K562 (cell line): ENCODE data around the gene ABCA4. TPM values are rescaled to one million over a fixed set of nuclear protein-coding genes. Genes with fewer than 3 reads are reported as not detected.

Experiments
- ATAC-seq: fragments of 200-7000 bp; cut with Tn5 transposase; 3 replicates; pipeline ENCODE4 v1.9.1; 2020; ENCODE audit warnings: moderate library complexity
- BruUV-seq: library from RNA; stranded (reverse); fragments of 400-500 nt; replicated peaks from 2 replicates; lab custom pipeline; 2021; lab: Mats Ljungman, UMichigan
- CTCF ChIA-PET: fragments of 300-600 bp; formaldehyde crosslinking; extraction: SDS; loops from one replicate; lab custom pipeline; 2021; ENCODE audit warnings: low intra/inter-chr PET ratio; lab: Yijun Ruan, JAX
- POLR2A ChIA-PET: fragments of 300-600, 350-650 bp; sonication (Branson Sonifier 250); formaldehyde crosslinking; extraction: SDS; loops from one replicate; lab custom pipeline; 2021; ENCODE audit warnings: antibody characterized with exemption, inconsistent platforms; lab: Yijun Ruan, JAX
- DNase-seq, 4 experiments: peaks; one replicate each; pipeline versions ENCODE4 v3.0.0 to v3.0.0-alpha.2; 2011 to 2018; ENCODE audit warnings: low spot score in 3 of 4, mixed read lengths in 3 of 4; ENCODE audit errors: extremely low read depth in 1 of 4
- FAIRE-seq: peaks from 2 replicates; lab custom pipeline; 2011; peaks lifted over from hg19 to GRCh38; lab: Jason Lieb, UNC
- H2AFZ ChIP-seq: 2 replicates; pipeline ENCODE4 v1.6.0; 2011; ENCODE audit warnings: low read depth, low read length, control low read depth, inconsistent platforms
- H3K27ac ChIP-seq: fragments of 200-600 bp; 3 replicates; pipeline ENCODE4 v1.8.0; 2011; ENCODE audit warnings: low read depth, mild to moderate bottlenecking, control low read depth, inconsistent platforms, low read length, moderate library complexity, mixed read lengths; ENCODE audit errors: extremely low read depth
- H3K27me3 ChIP-seq, 2 experiments: fragments of 300-600 bp in 1 of 2; 2 replicates in 1 of 2; 3 replicates in 1 of 2; pipeline versions ENCODE4 v1.6.0 to v1.8.0; 2011; ENCODE audit warnings: inconsistent platforms in 2 of 2, low read length in 2 of 2, mild to moderate bottlenecking in 1 of 2, mixed read lengths in 1 of 2, moderate library complexity in 1 of 2; ENCODE audit not compliant: control insufficient read depth in 2 of 2, insufficient read depth in 2 of 2
- H3K36me3 ChIP-seq: fragments of 300-600 bp; 3 replicates; pipeline ENCODE4 v1.8.0; 2011; ENCODE audit warnings: mild to moderate bottlenecking, low read length, inconsistent platforms; ENCODE audit not compliant: control insufficient read depth, insufficient read depth
- H3K4me1 ChIP-seq, 2 experiments: fragments of 200-600 bp in 1 of 2; replicated peaks in 1 of 2; 2 replicates in 1 of 2; 3 replicates in 1 of 2; pipeline versions ENCODE4 v1.5.1 to v1.8.0; 2011; ENCODE audit warnings: inconsistent platforms in 2 of 2, low read length in 2 of 2, mild to moderate bottlenecking in 1 of 2, mixed read lengths in 1 of 2, moderate library complexity in 1 of 2; ENCODE audit not compliant: control insufficient read depth in 2 of 2, insufficient read depth in 2 of 2
- H3K4me2 ChIP-seq: 2 replicates; pipeline ENCODE4 v1.6.1; 2011; ENCODE audit warnings: low read length, control low read depth, inconsistent platforms, mixed read lengths; ENCODE audit not compliant: insufficient read depth
- H3K4me3 ChIP-seq: fragments of 200-600 bp; sonication (generic), shearing (Covaris generic); 2 replicates; pipeline ENCODE4 v1.5.1; 2016; ENCODE audit warnings: control low read depth, inconsistent platforms
- H3K79me2 ChIP-seq: fragments of 200-600 bp; 3 replicates; pipeline ENCODE4 v1.8.0; 2011; ENCODE audit warnings: low read length, inconsistent platforms; ENCODE audit not compliant: control insufficient read depth, insufficient read depth
- H3K9ac ChIP-seq, 2 experiments: 2 replicates each; pipeline versions ENCODE4 v1.6.0 to v1.6.1; 2011; ENCODE audit warnings: low read depth in 2 of 2, low read length in 2 of 2, control low read depth in 1 of 2, inconsistent platforms in 1 of 2, mild to moderate bottlenecking in 1 of 2, mixed read lengths in 1 of 2; ENCODE audit not compliant: insufficient read depth in 1 of 2
- H3K9me1 ChIP-seq: one replicate; pipeline ENCODE4 v1.6.0; 2011; ENCODE audit warnings: inconsistent platforms, mild to moderate bottlenecking, low read length, moderate library complexity; ENCODE audit not compliant: control insufficient read depth, insufficient read depth
- H3K9me3 ChIP-seq: replicated peaks from 2 replicates; pipeline ENCODE4 v1.5.1; 2011; ENCODE audit warnings: low read depth, low read length, inconsistent platforms; ENCODE audit not compliant: control insufficient read depth, insufficient read depth
- H4K20me1 ChIP-seq: replicated peaks from 2 replicates; pipeline ENCODE4 v1.6.1; 2011; ENCODE audit warnings: low read length, inconsistent platforms, mixed read lengths; ENCODE audit not compliant: control insufficient read depth, insufficient read depth
- BRF1 ChIP-seq: IDR thresholded peaks from 3 replicates; pipeline ENCODE4 v1.6.1; 2011; ENCODE audit warnings: borderline replicate concordance, mild to moderate bottlenecking; ENCODE audit not compliant: insufficient read length; ENCODE audit errors: extremely low read depth
- EP300 ChIP-seq: IDR thresholded peaks from 2 replicates; pipeline ENCODE4 v1.6.1; 2012; ENCODE audit warnings: low read length, improper control_type of control experiment
- HNRNPUL1 ChIP-seq: fragments of 200-400 bp; formaldehyde crosslinking; IDR thresholded peaks from 2 replicates; pipeline ENCODE4 v1.6.1; 2017; ENCODE audit warnings: low read length
- KLF10 ChIP-seq: fragments of 250-450 bp; sonication (Bioruptor Pico); IDR thresholded peaks from 2 replicates; pipeline ENCODE4 v1.6.1; 2021; ENCODE audit warnings: matching md5 sums
- NCOA2 ChIP-seq, 2 experiments: fragments of 450-650 bp; IDR thresholded peaks; 2 replicates each; pipeline ENCODE4 v1.6.1; 2018; ENCODE audit warnings: mild to moderate bottlenecking in 2 of 2, moderate library complexity in 1 of 2; ENCODE audit not compliant: partially characterized antibody in 2 of 2
- PTRF ChIP-seq: fragments of 450-650 bp; IDR thresholded peaks from 2 replicates; pipeline ENCODE4 v1.6.1; 2016; ENCODE audit warnings: mild to moderate bottlenecking, missing genetic modification characterization, missing compliant biosample characterization
- RBBP5 ChIP-seq: fragments of 200-600 bp; sonication (generic); IDR thresholded peaks from 2 replicates; pipeline ENCODE4 v1.6.1; 2012; ENCODE audit warnings: borderline replicate concordance, mild to moderate bottlenecking, low read length, control low read depth, inconsistent platforms; ENCODE audit not compliant: insufficient read depth, poor library complexity, severe bottlenecking
- RBM15 ChIP-seq: fragments of 200-400 bp; formaldehyde crosslinking; IDR thresholded peaks from 2 replicates; pipeline ENCODE4 v1.6.1; 2018; ENCODE audit warnings: mild to moderate bottlenecking, low read length, moderate library complexity; ENCODE audit not compliant: insufficient read depth
- SREBF2 ChIP-seq: sonication (generic); formaldehyde crosslinking; IDR thresholded peaks from 2 replicates; pipeline ENCODE4 v1.4.0; 2020; ENCODE audit warnings: mild to moderate bottlenecking, missing genetic modification reagents
- TAF1 ChIP-seq: IDR thresholded peaks from 2 replicates; pipeline ENCODE4 v1.6.1; 2011; ENCODE audit warnings: mild to moderate bottlenecking, low read length, moderate library complexity; ENCODE audit not compliant: insufficient read depth, control insufficient read depth, severe bottlenecking; ENCODE audit errors: extremely low read depth
- THRAP3 ChIP-seq: fragments of 450-650 bp; IDR thresholded peaks from 2 replicates; pipeline ENCODE4 v1.6.1; 2016; ENCODE audit warnings: mild to moderate bottlenecking, inconsistent platforms, borderline replicate concordance
- TSC22D4 ChIP-seq: fragments of 450-650 bp; IDR thresholded peaks from 2 replicates; pipeline ENCODE4 v1.6.1; 2016; ENCODE audit warnings: missing genetic modification characterization, missing biosample characterization, control low read depth
- ZNF785 ChIP-seq: fragments of 250-450 bp; sonication (Bioruptor Pico); IDR thresholded peaks from 2 replicates; pipeline ENCODE4 v1.4.0; 2020; ENCODE audit warnings: mild to moderate bottlenecking
- WGBS: fragments of 100-300 bp; shearing (Covaris generic); methylation state at CpG from one replicate; pipeline ENCODE4 v1.1.6; 2016; ENCODE audit warnings: low coverage, mixed read lengths; ENCODE audit not compliant: insufficient coverage; ENCODE audit errors: missing lambda C conversion rate; 5-methylcytosine and 5-hydroxymethylcytosine counted together
- in situ Hi-C: fragments of 300-500 bp; cut with MboI; formaldehyde crosslinking; loops from 4 replicates; pipeline ENCODE4 v1.15.0; 2018; ENCODE audit warnings: inconsistent platforms, mixed read lengths
- intact Hi-C: fragments of 100-400 bp; cut with micrococcal nuclease; formaldehyde crosslinking; loops from 2 replicates; pipeline ENCODE4 v1.14.2; 2022
- polyA plus RNA-seq, 8 experiments: library from polyadenylated mRNA; depleted of rRNA in 4 of 8; stranded (reverse) in 5 of 8; unstranded in 3 of 8; fragments of >200 nt; fragmentation: Nextera tagmentation in 2 of 8; fragmentation: Illumina TruSeq in 1 of 8; extraction: Ambion mirVana in 2 of 8; extraction: Trizol in 1 of 8; gene quantifications; 2 replicates each; pipeline versions ENCODE4 v1.2.1 to v1.2.3, GENCODE V29; 2011 to 2014; ENCODE audit warnings: inconsistent platforms in 1 of 8, missing spikeins in 1 of 8
- total RNA-seq, 7 experiments: library from RNA; depleted of rRNA in 6 of 7; stranded (reverse); fragments of >200 nt in 6 of 7; fragmentation: Illumina TruSeq in 2 of 7; extraction: Trizol in 2 of 7; gene quantifications; 2 replicates each; pipeline versions ENCODE4 v1.2.1 to v1.2.3, GENCODE V29; 2011 to 2021; ENCODE audit warnings: low replicate concordance in 1 of 7
- TF ChIP-seq, protein P1 (sequence below): sonication (generic); formaldehyde crosslinking; IDR thresholded peaks from 2 replicates; pipeline ENCODE4 v1.8.0; 2022; ENCODE audit warnings: missing genetic modification reagents, mild to moderate bottlenecking, moderate library complexity, borderline replicate concordance
- TF ChIP-seq, protein P2 (sequence below): IDR thresholded peaks from 2 replicates; pipeline ENCODE4 v1.6.1; 2014; ENCODE audit warnings: antibody characterized with exemption
- TF ChIP-seq, protein P3 (sequence below): fragments of 450-650 bp; IDR thresholded peaks from one replicate; pipeline ENCODE4 v1.6.1; 2018; ENCODE audit warnings: mild to moderate bottlenecking, moderate library complexity; ENCODE audit not compliant: partially characterized antibody
- TF ChIP-seq, protein P4 (sequence below), 2 experiments: fragments of 450-650 bp in 1 of 2; sonication (generic) in 1 of 2; formaldehyde crosslinking in 1 of 2; IDR thresholded peaks in 1 of 2; conservative IDR thresholded peaks in 1 of 2; 2 replicates each; pipeline versions ENCODE4 v1.6.1 to v1.8.1; 2016 to 2023; ENCODE audit warnings: mild to moderate bottlenecking in 2 of 2, moderate library complexity in 2 of 2, inconsistent platforms in 1 of 2, missing genetic modification reagents in 1 of 2

Gene ABCA4
- total and polyA plus RNA-seq, 9 of the 15 experiments (the other 6 are each of a cell fraction or from before 2014, with no cell fraction given) = 0.01 to 0.04 TPM; not detected in 7

DNA sequence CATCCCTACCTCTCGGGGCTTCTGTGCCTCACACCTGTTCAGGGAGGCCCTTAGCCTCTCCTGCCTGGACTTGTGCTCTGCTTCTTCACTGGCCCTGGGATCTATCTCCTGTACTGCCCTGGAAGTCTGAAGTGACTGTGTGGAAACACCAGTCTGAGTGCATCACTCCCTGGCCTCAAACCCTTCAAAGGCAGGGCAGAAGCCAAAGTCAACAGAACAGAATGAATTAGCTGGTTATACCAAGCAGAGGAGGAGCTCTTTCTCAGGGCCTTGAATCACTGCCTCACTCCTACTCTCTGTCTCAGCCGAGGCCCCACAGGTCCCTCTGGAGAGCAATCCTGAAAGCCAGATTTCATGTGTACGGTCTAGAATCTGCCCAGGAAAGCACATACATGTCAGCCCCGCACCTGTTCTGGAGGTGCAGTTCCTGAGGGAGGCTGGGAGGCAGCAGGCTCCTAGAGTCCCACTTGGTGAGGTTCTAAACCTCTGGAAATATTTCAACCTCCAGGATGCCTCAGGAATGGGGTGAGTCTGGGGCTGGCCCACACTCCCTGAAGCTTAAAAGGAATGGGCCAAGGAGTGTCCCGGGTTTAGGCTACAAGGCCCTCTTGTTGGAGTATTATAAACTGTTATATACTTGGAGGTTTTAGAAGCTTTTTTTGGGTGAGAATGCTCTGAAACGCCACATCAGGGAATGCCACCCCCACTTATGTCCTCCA, 98.3 kb downstream of the ABCA4 start:
- no peak overlapping the region for H3K9ac ChIP-seq
- ATAC-seq = no peak
- no peaks in the 10 kb centered on the region for H3K9me3 ChIP-seq
- ChIA-PET POLR2A (no interaction called here), CTCF (no interaction called here)
- BruUV-seq = no TSS peak
- no peaks in the 10 kb centered on the region for H3K79me2 ChIP-seq
- FAIRE-seq = no peak
- no peak overlapping the region for H3K27ac ChIP-seq
- no peak overlapping the region for H3K4me3 ChIP-seq
- H3K4me2 ChIP-seq = no peak overlapping the region
- H3K36me3 ChIP-seq = no peaks in the 10 kb centered on the region
- no peaks in the 10 kb centered on the region for H3K4me1 ChIP-seq
- 2% methylated on average over 6 of the region's 6 CpGs for WGBS
- H4K20me1 ChIP-seq = no peaks in the 10 kb centered on the region
- no peak for DNase-seq
- H2AFZ ChIP-seq = no peak overlapping the region
- in situ Hi-C loops = no loop called here
- intact Hi-C loops = no loop called here
- H3K27me3 ChIP-seq = peaks cover 15 to 42% of the 10 kb centered on the region in 2 experiments
- no peaks in the 10 kb centered on the region for H3K9me1 ChIP-seq
- TF ChIP-seq RBM15 (no peak), TSC22D4 (no peak), TAF1 (no peak), SREBF2 (CRISPR knock-in tag) (no peak), THRAP3 (no peak), PTRF (no peak), BRF1 (no peak), KLF10 (CRISPR knock-in tag) (no peak), ZNF785 (CRISPR knock-in tag) (no peak), RBBP5 (no peak), EP300 (no peak), NCOA2 (IDR thresholded peaks at IDR 0.05; ENCODE audit: partially characterized antibody in 2 of 2) (no peak), HNRNPUL1 (no peak)
- TF ChIP-seq, protein P1, sequence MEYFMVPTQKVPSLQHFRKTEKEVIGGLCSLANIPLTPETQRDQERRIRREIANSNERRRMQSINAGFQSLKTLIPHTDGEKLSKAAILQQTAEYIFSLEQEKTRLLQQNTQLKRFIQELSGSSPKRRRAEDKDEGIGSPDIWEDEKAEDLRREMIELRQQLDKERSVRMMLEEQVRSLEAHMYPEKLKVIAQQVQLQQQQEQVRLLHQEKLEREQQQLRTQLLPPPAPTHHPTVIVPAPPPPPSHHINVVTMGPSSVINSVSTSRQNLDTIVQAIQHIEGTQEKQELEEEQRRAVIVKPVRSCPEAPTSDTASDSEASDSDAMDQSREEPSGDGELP (CRISPR knock-in tag) = no peak
- TF ChIP-seq, protein P2, sequence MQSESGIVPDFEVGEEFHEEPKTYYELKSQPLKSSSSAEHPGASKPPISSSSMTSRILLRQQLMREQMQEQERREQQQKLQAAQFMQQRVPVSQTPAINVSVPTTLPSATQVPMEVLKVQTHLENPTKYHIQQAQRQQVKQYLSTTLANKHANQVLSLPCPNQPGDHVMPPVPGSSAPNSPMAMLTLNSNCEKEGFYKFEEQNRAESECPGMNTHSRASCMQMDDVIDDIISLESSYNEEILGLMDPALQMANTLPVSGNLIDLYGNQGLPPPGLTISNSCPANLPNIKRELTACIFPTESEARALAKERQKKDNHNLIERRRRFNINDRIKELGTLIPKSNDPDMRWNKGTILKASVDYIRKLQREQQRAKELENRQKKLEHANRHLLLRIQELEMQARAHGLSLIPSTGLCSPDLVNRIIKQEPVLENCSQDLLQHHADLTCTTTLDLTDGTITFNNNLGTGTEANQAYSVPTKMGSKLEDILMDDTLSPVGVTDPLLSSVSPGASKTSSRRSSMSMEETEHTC = no peak
- TF ChIP-seq, protein P3, sequence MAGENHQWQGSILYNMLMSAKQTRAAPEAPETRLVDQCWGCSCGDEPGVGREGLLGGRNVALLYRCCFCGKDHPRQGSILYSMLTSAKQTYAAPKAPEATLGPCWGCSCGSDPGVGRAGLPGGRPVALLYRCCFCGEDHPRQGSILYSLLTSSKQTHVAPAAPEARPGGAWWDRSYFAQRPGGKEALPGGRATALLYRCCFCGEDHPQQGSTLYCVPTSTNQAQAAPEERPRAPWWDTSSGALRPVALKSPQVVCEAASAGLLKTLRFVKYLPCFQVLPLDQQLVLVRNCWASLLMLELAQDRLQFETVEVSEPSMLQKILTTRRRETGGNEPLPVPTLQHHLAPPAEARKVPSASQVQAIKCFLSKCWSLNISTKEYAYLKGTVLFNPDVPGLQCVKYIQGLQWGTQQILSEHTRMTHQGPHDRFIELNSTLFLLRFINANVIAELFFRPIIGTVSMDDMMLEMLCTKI = no peak
- TF ChIP-seq, protein P4, sequence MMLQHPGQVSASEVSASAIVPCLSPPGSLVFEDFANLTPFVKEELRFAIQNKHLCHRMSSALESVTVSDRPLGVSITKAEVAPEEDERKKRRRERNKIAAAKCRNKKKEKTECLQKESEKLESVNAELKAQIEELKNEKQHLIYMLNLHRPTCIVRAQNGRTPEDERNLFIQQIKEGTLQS (IDR thresholded peaks at IDR 0.05) = no peak
- TF ChIP-seq, protein P4 (CRISPR knock-in tag; conservative IDR thresholded peaks at IDR 0.05) = no peak
